ENCODE measurements around the gene WDR70.

The WDR70 gene

DNA sequence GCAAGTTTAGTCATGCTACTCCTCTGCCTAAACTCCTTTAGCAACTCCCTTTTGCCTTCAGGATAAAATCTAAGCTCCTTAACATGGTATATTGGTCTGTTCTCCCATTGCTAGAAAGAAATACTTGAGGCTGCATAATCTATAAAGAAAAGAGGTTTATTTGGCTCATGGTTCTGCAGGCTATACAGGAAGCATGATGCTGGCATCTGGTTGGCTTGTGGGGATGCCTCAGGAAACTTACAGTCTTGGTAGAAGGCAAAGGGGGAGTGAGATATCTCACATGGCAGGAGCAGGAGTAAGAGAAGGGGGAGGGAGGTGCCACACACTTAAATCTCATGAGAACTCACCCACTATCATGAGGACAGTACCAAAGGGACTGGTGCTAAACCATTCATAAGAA lies 315.7 kb downstream of the WDR70 start:
- DNase-seq: no peak

DNA sequence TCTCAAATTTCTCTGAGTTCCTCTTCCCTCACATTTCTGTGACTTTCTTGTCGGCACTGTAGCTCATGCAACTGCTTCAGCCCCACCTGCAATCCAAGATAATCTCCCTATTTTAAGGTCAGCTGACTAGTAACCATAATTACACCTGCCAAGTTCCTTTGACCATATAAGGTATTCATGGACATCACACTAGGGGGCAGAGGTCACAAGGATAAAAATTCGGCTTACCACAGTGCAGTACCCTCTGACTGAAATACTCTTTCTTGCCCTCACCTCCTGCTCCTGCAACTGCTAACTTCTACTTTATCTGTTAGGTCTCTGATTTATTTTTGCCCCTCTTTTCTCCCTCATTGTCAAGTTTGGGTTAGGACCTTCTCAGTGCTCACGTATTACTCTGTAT lies 316.5 kb downstream of the WDR70 start:
- no peak for DNase-seq

DNA sequence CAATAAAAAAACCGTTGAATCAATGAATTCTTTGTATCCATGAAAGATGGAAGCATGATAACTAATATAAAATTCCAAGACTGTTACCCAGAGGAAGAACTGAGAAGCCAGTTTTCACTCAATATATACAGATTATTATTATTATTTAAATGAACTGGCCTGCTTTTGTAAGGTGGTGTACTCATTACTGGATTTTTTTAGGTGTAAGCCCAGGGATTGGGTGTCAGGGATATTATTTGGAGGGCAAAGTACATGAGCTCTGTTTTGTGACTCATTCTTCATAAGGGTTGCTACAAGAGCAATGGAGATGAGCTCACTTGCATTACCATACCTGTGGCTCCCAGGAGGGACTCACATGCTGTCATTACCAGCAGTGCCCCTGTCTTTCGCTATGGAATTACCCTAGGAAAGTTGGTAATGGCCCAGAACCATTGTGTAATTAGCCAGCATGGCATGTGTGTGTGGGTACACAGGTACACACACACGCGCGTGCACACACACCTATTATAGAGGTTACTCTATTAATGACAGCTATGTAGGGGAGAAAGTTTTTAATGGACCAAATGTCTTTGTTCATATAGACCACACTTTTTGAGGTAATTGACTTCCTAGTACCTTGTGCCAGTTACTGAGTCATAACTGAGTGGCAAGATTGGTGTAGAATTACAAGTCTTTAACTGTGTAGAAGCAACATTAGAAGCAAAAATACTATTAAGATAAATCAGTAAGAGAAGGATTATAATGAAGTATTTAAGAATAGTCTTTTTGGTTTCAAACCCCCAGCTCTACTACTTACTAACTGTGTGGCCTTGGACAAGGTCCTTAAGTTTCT lies 317.3 kb downstream of the WDR70 start:
- DNase-seq: no peak

DNA sequence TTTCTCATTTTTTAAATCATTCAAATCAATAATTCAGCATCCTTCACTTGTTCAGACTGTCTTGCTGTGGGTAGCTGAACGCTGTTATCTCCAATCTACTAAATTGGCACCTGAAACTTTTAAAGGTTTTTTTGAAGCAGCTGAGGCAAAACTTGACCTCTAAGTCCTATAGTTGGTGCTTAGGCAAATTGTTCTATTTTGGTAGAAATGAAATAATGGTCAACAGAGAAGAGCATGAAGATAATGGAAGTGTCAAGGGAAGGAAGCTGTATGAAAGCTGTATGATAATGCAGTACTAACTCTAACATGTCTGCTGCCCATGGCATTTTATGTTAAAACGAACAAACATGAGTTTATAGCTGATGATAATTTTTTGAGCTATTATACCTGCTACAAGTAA lies 322.8 kb downstream of the WDR70 start:
- no peak for DNase-seq

DNA sequence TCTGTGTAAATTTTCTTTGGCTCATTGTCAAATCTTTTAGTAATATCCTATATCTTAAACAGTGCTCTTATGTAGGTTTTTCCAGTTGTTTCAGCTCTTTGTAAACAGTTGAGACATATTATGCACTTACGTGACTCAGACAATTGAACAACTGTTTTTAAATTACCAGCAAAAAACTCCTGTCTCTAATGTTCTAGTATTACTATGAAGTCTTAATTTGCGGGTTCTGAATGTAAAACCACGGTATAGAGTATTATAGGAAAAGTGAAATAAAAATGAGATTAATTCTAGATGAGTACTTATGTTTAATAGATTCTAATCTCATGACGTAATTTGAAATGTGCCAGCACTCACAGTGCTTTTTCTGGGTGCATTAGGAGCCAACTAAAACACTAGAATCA lies 324.7 kb downstream of the WDR70 start:
- DNase-seq: no peak

DNA sequence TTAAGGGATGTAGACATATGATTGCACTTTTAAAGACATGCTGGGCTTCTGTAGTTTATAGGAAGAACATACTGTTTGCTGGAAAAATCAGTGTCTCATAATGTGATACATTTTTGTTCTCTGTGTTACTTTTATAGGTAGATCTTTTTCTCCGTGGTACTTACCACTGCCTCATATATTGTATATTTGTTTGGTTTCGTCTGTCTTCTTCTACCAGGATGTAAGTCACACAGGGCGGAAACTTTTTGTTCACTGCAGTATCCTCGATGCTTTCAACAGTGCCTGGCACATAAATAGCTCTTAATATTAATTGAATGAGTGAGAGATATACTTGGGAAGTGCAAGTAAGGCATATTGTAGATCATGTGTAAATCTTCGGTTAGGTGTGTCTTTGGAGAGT lies 325.3 kb downstream of the WDR70 start:
- no peak for DNase-seq

GRCh38 chr5:37709020-37709419 lies 329.9 kb downstream of the WDR70 start:
- no peak for DNase-seq

GRCh38 chr5:37710965-37711364 lies 331.8 kb downstream of the WDR70 start:
- DNase-seq: no peak

GRCh38 chr5:37712750-37713149 lies 333.6 kb downstream of the WDR70 start:
- DNase-seq: no peak

- DNase-seq: no peak
Observed at GRCh38 chr5:37714756-37715155, 335.6 kb downstream of the WDR70 start.

DNA sequence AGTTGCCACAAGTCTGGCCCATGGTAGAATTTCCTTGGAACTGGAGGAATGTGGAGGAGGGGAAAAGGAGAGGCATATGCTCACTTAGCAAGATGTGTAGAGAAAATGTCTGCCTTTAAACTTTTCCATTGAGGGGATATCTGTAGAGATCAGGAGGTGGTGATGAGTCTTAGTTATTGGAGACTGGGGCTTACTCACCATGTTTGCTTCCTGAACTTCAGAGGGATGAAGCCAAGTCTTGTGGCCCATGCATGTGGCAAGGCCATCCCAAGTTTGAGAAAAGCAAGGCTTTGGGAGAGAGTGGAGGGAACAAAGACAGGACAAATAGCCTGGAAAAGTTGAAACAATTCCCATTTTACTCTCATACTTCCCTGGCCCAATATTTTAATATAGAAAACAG lies 336.2 kb downstream of the WDR70 start:
- DNase-seq: no peak

GRCh38 chr5:37715992-37716391 lies 336.9 kb downstream of the WDR70 start:
- DNase-seq: no peak

GRCh38 chr5:37716405-37716804 lies 337.3 kb downstream of the WDR70 start:
- no peak for DNase-seq

DNA sequence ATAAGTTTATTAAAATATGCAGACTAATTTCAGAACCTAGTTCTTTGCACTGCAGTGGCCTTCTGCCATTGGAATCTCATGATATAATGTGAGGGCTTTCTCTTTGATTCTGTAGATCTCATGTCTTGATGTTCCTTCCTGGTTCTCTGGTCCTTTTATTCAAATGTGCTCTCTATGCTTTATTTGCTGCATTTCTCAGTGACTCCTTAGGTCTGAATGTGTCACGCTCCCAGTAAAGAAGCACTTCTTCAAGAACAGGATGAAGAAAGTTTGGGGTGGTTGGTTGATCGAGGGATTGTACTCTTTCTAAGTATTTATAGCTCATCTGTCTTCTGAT lies 338.1 kb downstream of the WDR70 start:
- no peak for DNase-seq

GRCh38 chr5:37717613-37718431 lies 338.7 kb downstream of the WDR70 start:
- DNase-seq: peak; percentile 68

DNA sequence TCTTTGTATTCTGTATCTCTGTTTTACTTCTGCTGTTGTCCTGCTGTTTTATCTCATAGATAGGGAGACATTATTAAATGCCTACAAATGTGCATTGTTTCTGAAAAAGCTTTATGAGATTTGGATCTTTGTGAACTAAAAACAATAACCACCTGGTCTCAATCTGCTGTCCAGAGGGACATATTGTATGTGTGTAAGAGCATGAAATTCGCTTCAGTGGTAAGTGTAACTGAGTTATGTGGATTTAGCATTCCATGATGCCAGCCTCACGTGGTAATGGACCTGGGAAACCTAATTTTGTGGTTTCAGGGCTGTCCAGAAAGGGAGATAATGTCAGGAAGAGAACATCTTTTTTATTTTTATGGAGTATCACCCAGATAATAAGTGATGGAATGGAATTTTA lies 341.4 kb downstream of the WDR70 start:
- no peak for DNase-seq

DNA sequence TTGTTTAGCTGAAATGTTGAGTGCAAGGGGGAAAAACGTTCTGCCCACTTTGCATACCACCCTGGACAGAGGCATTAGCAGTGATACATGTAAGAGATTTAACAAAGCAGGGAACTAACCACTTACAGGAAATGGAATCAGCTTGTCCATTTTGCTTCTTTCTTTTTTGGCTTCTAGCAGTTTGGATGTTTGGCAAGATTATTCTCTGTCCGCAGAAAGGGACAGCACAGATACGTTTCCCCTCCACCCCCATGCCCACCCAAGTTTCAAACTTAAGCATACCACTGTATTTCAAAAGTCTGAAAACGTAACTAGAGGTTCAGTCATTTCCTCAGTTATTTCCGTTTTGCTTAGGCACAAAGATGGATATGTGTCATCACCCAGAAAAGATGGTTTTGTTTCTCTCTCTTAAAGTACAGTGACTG lies 342.3 kb downstream of the WDR70 start:
- DNase-seq: no peak

DNA sequence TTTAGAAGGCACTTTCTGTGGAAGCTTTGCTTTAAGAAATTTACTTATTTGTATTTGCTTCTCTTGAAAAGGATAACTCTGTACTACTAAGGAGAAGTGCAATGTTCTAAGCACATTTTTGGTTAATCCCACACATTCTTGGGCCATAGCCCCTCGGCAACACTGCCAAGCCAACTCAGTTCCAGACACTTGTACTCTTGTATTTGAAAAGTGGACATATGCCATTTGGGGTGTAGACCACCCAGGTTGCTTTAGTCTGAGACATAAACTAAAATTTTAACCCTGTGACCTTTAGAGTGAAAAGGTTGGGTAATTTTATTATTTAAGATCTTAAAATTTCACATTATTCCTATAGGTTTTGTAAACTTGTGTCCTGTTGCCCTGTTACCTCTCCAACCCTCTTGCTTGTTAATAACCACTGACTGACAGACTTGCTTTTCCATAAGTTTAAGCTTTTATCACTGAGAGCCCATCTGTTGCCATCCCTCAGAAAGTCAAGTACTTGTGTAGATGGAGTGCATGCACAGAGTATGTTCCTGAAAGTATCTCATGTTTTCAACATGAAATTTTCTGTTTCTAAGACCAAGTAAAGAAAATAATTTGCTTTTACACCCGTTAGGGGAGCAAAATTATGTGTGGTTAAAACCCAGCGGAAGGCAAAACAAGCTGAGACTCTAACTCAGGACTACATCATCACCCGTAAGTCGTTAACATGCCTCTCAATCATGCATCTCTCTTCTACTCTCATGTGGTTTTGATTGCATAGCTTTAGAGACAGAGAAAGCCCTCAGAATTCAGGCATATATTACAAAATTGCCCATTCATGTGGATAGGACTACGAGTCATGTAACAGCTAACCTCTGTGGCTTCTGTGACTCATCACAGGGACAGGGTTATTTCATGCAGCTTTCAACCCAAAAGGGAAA lies 343.4 kb downstream of the WDR70 start:
- DNase-seq: no peak

DNA sequence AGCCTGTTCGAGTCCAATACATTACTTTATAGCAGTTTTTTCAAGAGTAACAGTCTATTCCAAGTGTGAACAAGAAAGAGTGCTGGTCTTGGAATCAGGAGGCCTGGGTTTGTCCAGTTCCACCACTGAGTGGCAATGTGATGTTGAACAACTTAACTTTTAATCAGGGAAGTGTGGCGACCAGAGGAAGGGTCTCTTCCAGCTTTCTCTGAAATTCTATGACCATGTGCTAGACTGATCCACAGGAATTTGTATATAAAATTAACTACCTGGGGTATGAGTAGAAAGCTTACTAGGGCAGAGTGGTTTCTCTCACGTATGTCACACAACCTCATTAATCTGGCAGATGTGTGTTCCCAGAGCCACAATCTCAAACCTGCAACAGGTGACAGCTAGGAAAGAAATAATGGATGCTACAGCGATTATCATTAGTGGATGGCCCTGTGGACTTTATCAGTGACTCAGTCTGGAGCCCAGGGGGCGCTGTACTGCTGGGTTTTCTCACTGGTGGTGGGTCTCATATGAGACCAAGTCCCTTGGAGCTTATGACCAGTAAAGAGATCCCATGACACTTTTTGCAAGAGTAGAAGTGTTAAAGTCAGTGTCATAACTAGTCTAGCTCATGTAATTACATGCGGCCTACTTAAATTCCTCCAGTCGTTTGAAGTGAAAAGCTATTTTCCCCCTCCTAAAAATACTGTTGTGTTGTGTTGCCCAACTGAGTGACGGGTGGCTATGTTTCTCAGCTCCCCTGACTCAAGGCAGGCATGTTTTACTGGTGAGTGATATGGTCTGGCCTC lies 344.2 kb downstream of the WDR70 start:
- DNase-seq: no peak

DNA sequence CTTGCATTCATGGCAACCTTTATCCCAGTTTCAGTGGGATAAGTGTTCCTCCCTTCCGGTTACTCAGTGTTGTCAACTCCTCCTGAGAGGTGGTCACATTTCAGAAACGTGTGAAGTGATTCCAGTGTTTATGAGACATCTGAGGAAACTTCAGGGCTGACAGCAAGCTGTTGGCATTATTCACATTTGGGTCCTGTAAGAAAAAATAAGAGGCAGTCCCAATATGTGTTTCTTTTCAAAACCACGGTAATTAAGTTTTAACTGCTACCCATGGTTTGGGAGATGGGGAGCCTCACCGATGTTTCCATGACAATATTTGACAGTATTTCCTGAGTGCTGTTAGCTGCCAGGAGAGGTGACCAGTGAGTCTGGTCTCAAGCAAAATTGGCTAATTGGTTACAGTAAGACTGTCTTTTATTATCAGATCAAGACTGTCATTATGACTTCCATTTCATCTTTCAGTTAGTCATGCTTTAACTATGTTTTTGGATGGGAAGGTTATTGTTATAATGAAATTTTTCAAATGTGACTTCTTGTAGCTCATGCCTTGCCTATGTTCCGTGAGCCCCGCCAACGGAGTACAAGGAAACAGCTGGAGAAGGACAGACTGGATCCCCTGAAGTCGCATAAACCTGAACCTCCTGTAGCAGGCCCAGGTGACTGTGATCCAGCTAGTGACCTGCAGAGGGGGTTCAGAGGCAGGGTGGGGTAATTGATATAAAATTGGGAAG lies 345.4 kb downstream of the WDR70 start:
- no peak for DNase-seq

- no peak for DNase-seq
Observed at GRCh38 chr5:37725185-37725584, 346.1 kb downstream of the WDR70 start.

DNA sequence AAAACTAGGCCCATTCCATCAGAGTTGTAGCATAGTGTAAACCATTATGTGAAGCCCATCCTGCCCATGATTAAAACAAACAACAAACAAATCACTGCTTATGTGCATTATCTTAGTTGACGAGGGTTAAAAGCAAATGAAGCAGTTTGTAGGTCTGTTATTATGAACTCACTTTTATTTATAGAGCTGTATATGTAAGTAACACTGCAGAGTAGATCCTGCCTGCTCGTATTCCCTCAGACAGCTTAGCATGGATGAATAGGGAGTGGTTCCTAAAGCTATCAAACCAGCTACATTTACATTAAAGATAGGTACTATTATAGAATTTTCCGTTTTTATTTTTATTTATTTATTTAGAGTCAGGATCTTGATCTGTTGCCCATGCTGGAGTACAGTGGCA lies 348.1 kb downstream of the WDR70 start:
- no peak for DNase-seq

All from NCI-H1092 (cell line).